WTC11 (cell line): Measurements from ENCODE around the gene SENP8. TPM values are rescaled to one million over a fixed set of nuclear protein-coding genes. Genes with fewer than 3 reads are reported as not detected.

ENCODE experiments used
- ATAC-seq: fragments of 200-7000 bp; cut with Tn5 transposase; 2 replicates; pipeline ENCODE4 v1.10.0; 2021; ENCODE audit warnings: mild to moderate bottlenecking, moderate library complexity
- CTCF ChIA-PET: fragments of 300-600 bp; sonication (Branson Sonifier 250); formaldehyde crosslinking; loops from one replicate; lab custom pipeline; 2021; ENCODE audit warnings: antibody characterized with exemption; lab: Charles Lee
- POLR2A ChIA-PET: fragments of 350-600 bp; sonication (Branson Sonifier 250); formaldehyde crosslinking; loops from one replicate; lab custom pipeline; 2021; ENCODE audit warnings: antibody characterized with exemption; lab: Charles Lee
- DNase-seq: peaks from one replicate; pipeline ENCODE4 v3.0.0; 2021; ENCODE audit warnings: low spot score
- H3K27ac Mint-ChIP-seq: 2 replicates; pipeline ENCODE4 v1.8.0; 2021; ENCODE audit warnings: mixed read lengths
- H3K27me3 Mint-ChIP-seq: 2 replicates; pipeline ENCODE4 v1.8.0; 2021; ENCODE audit warnings: low read depth, mild to moderate bottlenecking, moderate library complexity, mixed read lengths
- H3K36me3 Mint-ChIP-seq: 2 replicates; pipeline ENCODE4 v1.8.0; 2021; ENCODE audit warnings: mixed read lengths
- H3K4me1 Mint-ChIP-seq: 2 replicates; pipeline ENCODE4 v1.8.0; 2022; ENCODE audit warnings: mixed read lengths
- H3K4me3 Mint-ChIP-seq: 2 replicates; pipeline ENCODE4 v1.8.0; 2021; ENCODE audit warnings: mild to moderate bottlenecking, moderate library complexity, mixed read lengths
- H3K9me3 Mint-ChIP-seq: 2 replicates; pipeline ENCODE4 v1.8.0; 2021; ENCODE audit warnings: mixed read lengths
- ATF3 ChIP-seq: sonication (generic); formaldehyde crosslinking; conservative IDR thresholded peaks from 2 replicates; pipeline ENCODE4 v1.8.1; 2022; ENCODE audit warnings: mild to moderate bottlenecking, missing genetic modification reagents
- IRF1 ChIP-seq: sonication (generic); formaldehyde crosslinking; IDR thresholded peaks from 2 replicates; pipeline ENCODE4 v1.8.0; 2023; ENCODE audit warnings: missing genetic modification reagents
- JUN ChIP-seq: sonication (generic); formaldehyde crosslinking; IDR thresholded peaks from 2 replicates; pipeline ENCODE4 v1.8.0; 2023; ENCODE audit warnings: mild to moderate bottlenecking, missing genetic modification reagents
- NR3C1 ChIP-seq: sonication (generic); formaldehyde crosslinking; conservative IDR thresholded peaks from 2 replicates; pipeline ENCODE4 v1.8.1; 2023; ENCODE audit warnings: low read depth, mild to moderate bottlenecking, missing genetic modification reagents
- PRDM15 ChIP-seq: sonication (generic); formaldehyde crosslinking; IDR thresholded peaks from 2 replicates; pipeline ENCODE4 v1.8.0; 2022; ENCODE audit warnings: missing genetic modification reagents
- PREB ChIP-seq: sonication (generic); formaldehyde crosslinking; IDR thresholded peaks from 2 replicates; pipeline ENCODE4 v1.8.1; 2022; ENCODE audit warnings: mild to moderate bottlenecking, missing genetic modification reagents, moderate library complexity, borderline replicate concordance
- RORB ChIP-seq: fragments of 250-450 bp; sonication (Bioruptor Pico); IDR thresholded peaks from 2 replicates; pipeline ENCODE4 v1.9.0; 2021; ENCODE audit warnings: mild to moderate bottlenecking
- STAT6 ChIP-seq: sonication (generic); formaldehyde crosslinking; conservative IDR thresholded peaks from 2 replicates; pipeline ENCODE4 v1.8.1; 2023; ENCODE audit warnings: mild to moderate bottlenecking, low read depth, missing genetic modification reagents, moderate library complexity
- ZNF396 ChIP-seq: fragments of 250-450 bp; sonication (Bioruptor Pico); IDR thresholded peaks from 2 replicates; pipeline ENCODE4 v1.8.0; 2021; ENCODE audit warnings: mild to moderate bottlenecking, moderate library complexity, borderline replicate concordance
- ZNF671 ChIP-seq: fragments of 250-450 bp; sonication (Bioruptor Pico); IDR thresholded peaks from 2 replicates; pipeline ENCODE4 v1.8.0; 2021; ENCODE audit warnings: mild to moderate bottlenecking
- total RNA-seq: library from RNA; stranded (reverse); gene quantifications from 3 replicates; pipeline ENCODE4 v1.2.3, GENCODE V29; 2021
- TF ChIP-seq, protein P1 (sequence below): fragments of 250-450 bp; sonication (Bioruptor Pico); IDR thresholded peaks from 2 replicates; pipeline ENCODE4 v1.9.0; 2021; ENCODE audit warnings: mild to moderate bottlenecking, borderline replicate concordance
- TF ChIP-seq, protein P2 (sequence below): sonication (generic); formaldehyde crosslinking; IDR thresholded peaks from 2 replicates; pipeline ENCODE4 v1.8.0; 2023; ENCODE audit warnings: missing genetic modification reagents, mild to moderate bottlenecking, borderline replicate concordance
- TF ChIP-seq, protein P3 (sequence below): sonication (generic); formaldehyde crosslinking; IDR thresholded peaks from 2 replicates; pipeline ENCODE4 v1.8.0; 2023; ENCODE audit warnings: mild to moderate bottlenecking, missing genetic modification reagents

Gene SENP8
- total RNA-seq, 1 experiment from 2014 or later = 6.3 TPM

DNA sequence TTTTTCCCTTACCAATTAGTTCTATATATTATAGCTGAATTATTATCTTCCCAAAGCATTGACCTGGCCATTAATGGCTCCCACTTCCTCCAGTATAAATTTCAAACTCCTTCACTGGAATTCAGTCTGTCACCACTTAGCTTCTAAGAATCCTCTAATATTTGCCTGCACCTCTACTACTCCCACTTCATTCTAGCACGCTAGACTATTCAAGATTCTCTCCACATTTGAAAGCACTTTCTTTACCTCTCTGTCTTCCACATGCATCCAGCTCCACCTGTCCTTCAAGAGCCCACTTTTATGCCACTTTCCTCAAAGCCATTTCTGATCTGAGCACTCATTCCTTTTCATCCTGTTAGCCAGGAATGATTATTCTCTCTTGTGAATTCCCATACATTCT is 15.0 kb downstream of the SENP8 start:
- DNase-seq (no peak), ATAC-seq (no peak)
- Mint-ChIP-seq H3K36me3 (no peaks in the 10 kb centered on the region), H3K27ac (no peak overlapping the region; the same call in 1 of the 2 replicates), H3K9me3 (no peaks in the 10 kb centered on the region), H3K4me1 (no peaks in the 10 kb centered on the region), H3K4me3 (no peak overlapping the region), H3K27me3 (no peaks in the 10 kb centered on the region)
- ChIA-PET CTCF (interaction anchor here (1.3 kb wide), 1 partner anchor 22 kb away, joined by 3 read pairs; no protein-coding TSS in a partner anchor), POLR2A (no interaction called here)
- TF ChIP-seq IRF1 (CRISPR knock-in tag) (no peak), ZNF671 (CRISPR knock-in tag) (no peak), ATF3 (CRISPR knock-in tag) (no peak), STAT6 (CRISPR knock-in tag) (no peak), NR3C1 (CRISPR knock-in tag) (no peak), ZNF396 (CRISPR knock-in tag) (no peak), JUN (no peak), RORB (no peak), PREB (no peak), PRDM15 (CRISPR knock-in tag) (no peak)
- TF ChIP-seq, protein P1, sequence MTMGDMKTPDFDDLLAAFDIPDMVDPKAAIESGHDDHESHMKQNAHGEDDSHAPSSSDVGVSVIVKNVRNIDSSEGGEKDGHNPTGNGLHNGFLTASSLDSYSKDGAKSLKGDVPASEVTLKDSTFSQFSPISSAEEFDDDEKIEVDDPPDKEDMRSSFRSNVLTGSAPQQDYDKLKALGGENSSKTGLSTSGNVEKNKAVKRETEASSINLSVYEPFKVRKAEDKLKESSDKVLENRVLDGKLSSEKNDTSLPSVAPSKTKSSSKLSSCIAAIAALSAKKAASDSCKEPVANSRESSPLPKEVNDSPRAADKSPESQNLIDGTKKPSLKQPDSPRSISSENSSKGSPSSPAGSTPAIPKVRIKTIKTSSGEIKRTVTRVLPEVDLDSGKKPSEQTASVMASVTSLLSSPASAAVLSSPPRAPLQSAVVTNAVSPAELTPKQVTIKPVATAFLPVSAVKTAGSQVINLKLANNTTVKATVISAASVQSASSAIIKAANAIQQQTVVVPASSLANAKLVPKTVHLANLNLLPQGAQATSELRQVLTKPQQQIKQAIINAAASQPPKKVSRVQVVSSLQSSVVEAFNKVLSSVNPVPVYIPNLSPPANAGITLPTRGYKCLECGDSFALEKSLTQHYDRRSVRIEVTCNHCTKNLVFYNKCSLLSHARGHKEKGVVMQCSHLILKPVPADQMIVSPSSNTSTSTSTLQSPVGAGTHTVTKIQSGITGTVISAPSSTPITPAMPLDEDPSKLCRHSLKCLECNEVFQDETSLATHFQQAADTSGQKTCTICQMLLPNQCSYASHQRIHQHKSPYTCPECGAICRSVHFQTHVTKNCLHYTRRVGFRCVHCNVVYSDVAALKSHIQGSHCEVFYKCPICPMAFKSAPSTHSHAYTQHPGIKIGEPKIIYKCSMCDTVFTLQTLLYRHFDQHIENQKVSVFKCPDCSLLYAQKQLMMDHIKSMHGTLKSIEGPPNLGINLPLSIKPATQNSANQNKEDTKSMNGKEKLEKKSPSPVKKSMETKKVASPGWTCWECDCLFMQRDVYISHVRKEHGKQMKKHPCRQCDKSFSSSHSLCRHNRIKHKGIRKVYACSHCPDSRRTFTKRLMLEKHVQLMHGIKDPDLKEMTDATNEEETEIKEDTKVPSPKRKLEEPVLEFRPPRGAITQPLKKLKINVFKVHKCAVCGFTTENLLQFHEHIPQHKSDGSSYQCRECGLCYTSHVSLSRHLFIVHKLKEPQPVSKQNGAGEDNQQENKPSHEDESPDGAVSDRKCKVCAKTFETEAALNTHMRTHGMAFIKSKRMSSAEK (CRISPR knock-in tag) = no peak
- TF ChIP-seq, protein P2, sequence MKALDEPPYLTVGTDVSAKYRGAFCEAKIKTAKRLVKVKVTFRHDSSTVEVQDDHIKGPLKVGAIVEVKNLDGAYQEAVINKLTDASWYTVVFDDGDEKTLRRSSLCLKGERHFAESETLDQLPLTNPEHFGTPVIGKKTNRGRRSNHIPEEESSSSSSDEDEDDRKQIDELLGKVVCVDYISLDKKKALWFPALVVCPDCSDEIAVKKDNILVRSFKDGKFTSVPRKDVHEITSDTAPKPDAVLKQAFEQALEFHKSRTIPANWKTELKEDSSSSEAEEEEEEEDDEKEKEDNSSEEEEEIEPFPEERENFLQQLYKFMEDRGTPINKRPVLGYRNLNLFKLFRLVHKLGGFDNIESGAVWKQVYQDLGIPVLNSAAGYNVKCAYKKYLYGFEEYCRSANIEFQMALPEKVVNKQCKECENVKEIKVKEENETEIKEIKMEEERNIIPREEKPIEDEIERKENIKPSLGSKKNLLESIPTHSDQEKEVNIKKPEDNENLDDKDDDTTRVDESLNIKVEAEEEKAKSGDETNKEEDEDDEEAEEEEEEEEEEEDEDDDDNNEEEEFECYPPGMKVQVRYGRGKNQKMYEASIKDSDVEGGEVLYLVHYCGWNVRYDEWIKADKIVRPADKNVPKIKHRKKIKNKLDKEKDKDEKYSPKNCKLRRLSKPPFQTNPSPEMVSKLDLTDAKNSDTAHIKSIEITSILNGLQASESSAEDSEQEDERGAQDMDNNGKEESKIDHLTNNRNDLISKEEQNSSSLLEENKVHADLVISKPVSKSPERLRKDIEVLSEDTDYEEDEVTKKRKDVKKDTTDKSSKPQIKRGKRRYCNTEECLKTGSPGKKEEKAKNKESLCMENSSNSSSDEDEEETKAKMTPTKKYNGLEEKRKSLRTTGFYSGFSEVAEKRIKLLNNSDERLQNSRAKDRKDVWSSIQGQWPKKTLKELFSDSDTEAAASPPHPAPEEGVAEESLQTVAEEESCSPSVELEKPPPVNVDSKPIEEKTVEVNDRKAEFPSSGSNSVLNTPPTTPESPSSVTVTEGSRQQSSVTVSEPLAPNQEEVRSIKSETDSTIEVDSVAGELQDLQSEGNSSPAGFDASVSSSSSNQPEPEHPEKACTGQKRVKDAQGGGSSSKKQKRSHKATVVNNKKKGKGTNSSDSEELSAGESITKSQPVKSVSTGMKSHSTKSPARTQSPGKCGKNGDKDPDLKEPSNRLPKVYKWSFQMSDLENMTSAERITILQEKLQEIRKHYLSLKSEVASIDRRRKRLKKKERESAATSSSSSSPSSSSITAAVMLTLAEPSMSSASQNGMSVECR = no peak
- TF ChIP-seq, protein P3, sequence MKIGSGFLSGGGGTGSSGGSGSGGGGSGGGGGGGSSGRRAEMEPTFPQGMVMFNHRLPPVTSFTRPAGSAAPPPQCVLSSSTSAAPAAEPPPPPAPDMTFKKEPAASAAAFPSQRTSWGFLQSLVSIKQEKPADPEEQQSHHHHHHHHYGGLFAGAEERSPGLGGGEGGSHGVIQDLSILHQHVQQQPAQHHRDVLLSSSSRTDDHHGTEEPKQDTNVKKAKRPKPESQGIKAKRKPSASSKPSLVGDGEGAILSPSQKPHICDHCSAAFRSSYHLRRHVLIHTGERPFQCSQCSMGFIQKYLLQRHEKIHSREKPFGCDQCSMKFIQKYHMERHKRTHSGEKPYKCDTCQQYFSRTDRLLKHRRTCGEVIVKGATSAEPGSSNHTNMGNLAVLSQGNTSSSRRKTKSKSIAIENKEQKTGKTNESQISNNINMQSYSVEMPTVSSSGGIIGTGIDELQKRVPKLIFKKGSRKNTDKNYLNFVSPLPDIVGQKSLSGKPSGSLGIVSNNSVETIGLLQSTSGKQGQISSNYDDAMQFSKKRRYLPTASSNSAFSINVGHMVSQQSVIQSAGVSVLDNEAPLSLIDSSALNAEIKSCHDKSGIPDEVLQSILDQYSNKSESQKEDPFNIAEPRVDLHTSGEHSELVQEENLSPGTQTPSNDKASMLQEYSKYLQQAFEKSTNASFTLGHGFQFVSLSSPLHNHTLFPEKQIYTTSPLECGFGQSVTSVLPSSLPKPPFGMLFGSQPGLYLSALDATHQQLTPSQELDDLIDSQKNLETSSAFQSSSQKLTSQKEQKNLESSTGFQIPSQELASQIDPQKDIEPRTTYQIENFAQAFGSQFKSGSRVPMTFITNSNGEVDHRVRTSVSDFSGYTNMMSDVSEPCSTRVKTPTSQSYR = no peak
